Trophoblast cell (in vitro differentiated cells and primary cell): ENCODE measurements around the gene HMGB3.
A peak's percentile ranks its signal among the peaks of the same experiment; 100 is the strongest.

Experiments used
- DNase-seq, 2 donors: peaks; one replicate each; pipeline ENCODE4 v3.0.0-alpha.2; 2016
- H2AFZ ChIP-seq: 2 replicates; pipeline ENCODE4 v1.6.1; 2013; ENCODE audit warnings: low read length, moderate library complexity, mild to moderate bottlenecking; ENCODE audit not compliant: insufficient read depth, poor library complexity
- H2AK5ac ChIP-seq: 2 replicates; pipeline ENCODE4 v1.6.1; 2013; ENCODE audit warnings: mild to moderate bottlenecking, low read length
- H2BK120ac ChIP-seq: 2 replicates; pipeline ENCODE4 v1.6.1; 2013; ENCODE audit warnings: low read length, mild to moderate bottlenecking, moderate library complexity; ENCODE audit not compliant: insufficient read depth, poor library complexity
- H2BK12ac ChIP-seq: 2 replicates; pipeline ENCODE4 v1.6.1; 2013; ENCODE audit warnings: mild to moderate bottlenecking, low read length, moderate library complexity
- H2BK5ac ChIP-seq: 2 replicates; pipeline ENCODE4 v1.6.1; 2013; ENCODE audit warnings: low read length, low read depth, moderate library complexity, mild to moderate bottlenecking; ENCODE audit not compliant: poor library complexity
- H3K14ac ChIP-seq: 2 replicates; pipeline ENCODE4 v1.6.1; 2013; ENCODE audit warnings: mild to moderate bottlenecking, low read length
- H3K18ac ChIP-seq: 2 replicates; pipeline ENCODE4 v1.6.1; 2013; ENCODE audit warnings: mild to moderate bottlenecking, low read length
- H3K23ac ChIP-seq: 2 replicates; pipeline ENCODE4 v1.6.1; 2013; ENCODE audit warnings: low read length
- H3K27ac ChIP-seq: 2 replicates; pipeline ENCODE4 v1.5.1; 2013; ENCODE audit warnings: low read depth, mild to moderate bottlenecking, inconsistent platforms, low read length, moderate library complexity
- H3K27me3 ChIP-seq: 2 replicates; pipeline ENCODE4 v1.6.1; 2013; ENCODE audit warnings: inconsistent platforms, mild to moderate bottlenecking, low read length, moderate library complexity; ENCODE audit not compliant: insufficient read depth
- H3K36me3 ChIP-seq, 2 experiments: 1 replicate in 1 of 2; 2 replicates in 1 of 2; pipeline ENCODE4 v1.6.1; 2013; ENCODE audit warnings: low read length in 2 of 2, mild to moderate bottlenecking in 2 of 2, moderate library complexity in 1 of 2; ENCODE audit not compliant: insufficient read depth in 2 of 2, control insufficient read depth in 1 of 2
- H3K4ac ChIP-seq: 2 replicates; pipeline ENCODE4 v1.6.1; 2013; ENCODE audit warnings: low read depth, mild to moderate bottlenecking, low read length, moderate library complexity
- H3K4me1 ChIP-seq, 2 experiments: 1 replicate in 1 of 2; 2 replicates in 1 of 2; pipeline ENCODE4 v1.6.1; 2013; ENCODE audit warnings: low read length in 2 of 2, mild to moderate bottlenecking in 2 of 2, moderate library complexity in 1 of 2; ENCODE audit not compliant: insufficient read depth in 2 of 2, control insufficient read depth in 1 of 2
- H3K4me2 ChIP-seq: 2 replicates; pipeline ENCODE4 v1.6.1; 2013; ENCODE audit warnings: inconsistent platforms, mild to moderate bottlenecking, low read length, moderate library complexity
- H3K4me3 ChIP-seq: 2 replicates; pipeline ENCODE4 v1.5.1; 2013; ENCODE audit warnings: mild to moderate bottlenecking, low read depth, low read length, inconsistent platforms
- H3K79me1 ChIP-seq: one replicate; pipeline ENCODE4 v1.6.1; 2013; ENCODE audit warnings: low read length
- H3K79me2 ChIP-seq: 2 replicates; pipeline ENCODE4 v1.6.1; 2013; ENCODE audit warnings: low read length, mild to moderate bottlenecking; ENCODE audit not compliant: control insufficient read depth, insufficient read depth, poor library complexity
- H3K9ac ChIP-seq: 2 replicates; pipeline ENCODE4 v1.6.1; 2013; ENCODE audit warnings: mild to moderate bottlenecking, low read length
- H3K9me3 ChIP-seq: 2 replicates; pipeline ENCODE4 v1.6.1; 2013; ENCODE audit warnings: low read depth, mild to moderate bottlenecking, control low read depth, inconsistent platforms, low read length; ENCODE audit not compliant: insufficient read depth
- H4K12ac ChIP-seq: 2 replicates; pipeline ENCODE4 v1.6.1; 2013; ENCODE audit warnings: low read depth, mild to moderate bottlenecking, low read length, moderate library complexity
- H4K8ac ChIP-seq: 2 replicates; pipeline ENCODE4 v1.6.1; 2013; ENCODE audit warnings: low read depth, mild to moderate bottlenecking, low read length, moderate library complexity
- H4K91ac ChIP-seq: one replicate; pipeline ENCODE4 v1.6.1; 2013; ENCODE audit warnings: low read depth, mild to moderate bottlenecking, low read length, moderate library complexity
- WGBS: extraction: QIAGEN DNeasy Blood & Tissue Kit; methylation state at CpG from one replicate; pipeline ENCODE4 v1.1.7; 2013; ENCODE audit warnings: missing lambda C conversion rate; ENCODE audit not compliant: insufficient read length, insufficient coverage; ENCODE audit errors: extremely low coverage; 5-methylcytosine and 5-hydroxymethylcytosine counted together

Gene HMGB3

DNA sequence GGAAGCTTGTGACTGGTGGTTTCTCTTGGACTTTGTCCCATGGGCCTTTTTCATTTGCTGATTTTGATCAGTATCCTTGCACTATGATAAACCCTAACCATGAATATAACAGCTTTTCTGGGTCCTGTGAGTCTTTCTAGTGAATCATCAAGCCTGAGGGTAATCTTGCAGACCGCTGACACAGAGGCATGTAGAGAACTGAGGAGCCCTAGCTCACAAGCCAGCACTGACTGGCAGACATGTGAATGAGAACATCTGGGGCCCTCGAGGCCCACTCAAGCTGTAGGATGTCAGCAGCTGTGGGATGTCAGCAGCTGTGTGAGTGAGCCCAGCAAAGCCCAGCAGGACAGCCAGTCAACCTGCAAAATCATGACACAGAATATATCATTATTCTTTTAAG is 36.7 kb downstream of the HMGB3 start:
- Histone ChIP-seq H2AFZ (no peak overlapping the region), H3K9ac (no peak overlapping the region), H3K27me3 (no peaks in the 10 kb centered on the region), H2BK12ac (no peak overlapping the region), H3K9me3 (no peaks in the 10 kb centered on the region), H4K91ac (no peak overlapping the region), H4K12ac (no peak overlapping the region), H3K27ac (no peak overlapping the region), H2BK120ac (no peak overlapping the region), H3K4me2 (no peak overlapping the region), H3K79me2 (no peaks in the 10 kb centered on the region), H3K23ac (no peak overlapping the region), H3K14ac (no peak overlapping the region), H3K79me1 (no peaks in the 10 kb centered on the region), H3K4ac (no peak overlapping the region), H3K36me3 (no peaks in the 10 kb centered on the region), H4K8ac (no peak overlapping the region), H2BK5ac (no peak overlapping the region), H3K4me1 (no peaks in the 10 kb centered on the region), H2AK5ac (no peak overlapping the region), H3K4me3 (no peak overlapping the region), H3K18ac (no peak overlapping the region)
- WGBS: no CpG with 5 or more reads among the region's 2 CpGs
- peak; percentile 48 for DNase-seq

DNA sequence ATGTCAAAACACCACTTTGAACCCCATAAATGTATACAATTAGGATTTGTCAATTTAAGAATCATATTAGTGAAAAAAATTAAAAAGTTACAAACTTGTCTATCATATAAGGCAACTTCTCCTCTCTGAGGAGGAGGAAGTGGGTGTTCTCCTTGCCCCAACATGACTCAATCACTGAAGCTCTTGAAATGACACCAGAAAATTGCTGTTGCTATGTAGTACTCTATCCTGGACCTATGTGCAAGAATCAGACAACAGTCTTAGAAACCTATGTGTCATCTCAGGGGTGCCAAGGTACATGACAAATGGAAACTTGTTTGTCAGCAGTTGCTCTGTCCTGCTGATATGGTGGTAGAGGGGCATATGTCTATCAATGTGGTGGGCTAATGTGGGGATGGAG is 47.7 kb downstream of the HMGB3 start:
- no peak overlapping the region for H2AFZ ChIP-seq
- H3K4me3 ChIP-seq: no peak overlapping the region
- no peak overlapping the region for H2BK12ac ChIP-seq
- no peaks in the 10 kb centered on the region for H3K79me2 ChIP-seq
- no peak overlapping the region for H2BK120ac ChIP-seq
- H3K27me3 ChIP-seq: no peaks in the 10 kb centered on the region
- no peaks in the 10 kb centered on the region for H3K9me3 ChIP-seq
- no peaks in the 10 kb centered on the region for H3K4me1 ChIP-seq
- no peak for DNase-seq
- no peaks in the 10 kb centered on the region for H3K79me1 ChIP-seq
- no peaks in the 10 kb centered on the region for H3K36me3 ChIP-seq
- no peak overlapping the region for H3K27ac ChIP-seq
- no peak overlapping the region for H3K18ac ChIP-seq
- no peak overlapping the region for H4K8ac ChIP-seq
- H3K14ac ChIP-seq: no peak overlapping the region
- no peak overlapping the region for H3K23ac ChIP-seq
- H2AK5ac ChIP-seq: no peak overlapping the region
- no peak overlapping the region for H3K9ac ChIP-seq
- H3K4me2 ChIP-seq: no peak overlapping the region
- no peak overlapping the region for H4K91ac ChIP-seq
- no peak overlapping the region for H4K12ac ChIP-seq
- no peak overlapping the region for H2BK5ac ChIP-seq
- H3K4ac ChIP-seq: no peak overlapping the region

DNA sequence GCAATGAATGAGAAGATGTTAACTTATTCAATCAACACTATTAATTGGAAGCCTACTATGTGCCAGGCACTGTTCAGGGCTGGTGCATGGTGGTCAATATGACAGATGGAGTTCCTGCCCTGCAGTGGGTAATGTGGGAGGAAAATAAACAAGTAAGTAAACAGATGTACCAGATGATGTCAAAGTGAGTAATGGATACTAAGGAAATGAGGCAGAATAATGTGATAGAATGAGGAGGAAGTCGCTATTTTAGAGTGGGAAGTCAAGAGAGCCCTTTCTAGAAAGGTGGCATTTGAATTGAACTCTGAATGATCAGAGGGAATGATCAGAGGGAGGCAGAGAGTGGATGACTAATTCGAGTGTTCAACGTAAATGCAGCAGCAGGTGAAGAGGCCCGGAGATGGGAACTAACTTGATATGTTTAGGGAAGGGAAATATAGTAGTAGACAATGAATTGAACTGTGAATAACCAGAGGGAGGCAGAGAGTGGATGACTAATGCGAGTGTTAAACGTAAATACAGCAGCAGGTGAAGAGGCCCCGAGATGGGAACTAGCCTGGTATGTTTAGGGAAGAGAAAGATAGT is 48.3 kb downstream of the HMGB3 start:
- Histone ChIP-seq H4K12ac (no peak overlapping the region), H4K8ac (no peak overlapping the region), H3K79me2 (no peaks in the 10 kb centered on the region), H3K4me2 (no peak overlapping the region), H3K27me3 (no peaks in the 10 kb centered on the region), H3K14ac (no peak overlapping the region), H3K4me3 (no peak overlapping the region), H3K23ac (no peak overlapping the region), H2BK12ac (no peak overlapping the region), H3K27ac (no peak overlapping the region), H4K91ac (no peak overlapping the region), H2AFZ (no peak overlapping the region), H2BK120ac (no peak overlapping the region), H3K4me1 (no peaks in the 10 kb centered on the region), H2BK5ac (no peak overlapping the region), H3K4ac (no peak overlapping the region), H3K9ac (no peak overlapping the region), H2AK5ac (no peak overlapping the region), H3K79me1 (no peaks in the 10 kb centered on the region), H3K36me3 (no peaks in the 10 kb centered on the region), H3K9me3 (no peaks in the 10 kb centered on the region), H3K18ac (no peak overlapping the region)
- no CpG with 5 or more reads among the region's 7 CpGs for WGBS
- no peak for DNase-seq

DNA sequence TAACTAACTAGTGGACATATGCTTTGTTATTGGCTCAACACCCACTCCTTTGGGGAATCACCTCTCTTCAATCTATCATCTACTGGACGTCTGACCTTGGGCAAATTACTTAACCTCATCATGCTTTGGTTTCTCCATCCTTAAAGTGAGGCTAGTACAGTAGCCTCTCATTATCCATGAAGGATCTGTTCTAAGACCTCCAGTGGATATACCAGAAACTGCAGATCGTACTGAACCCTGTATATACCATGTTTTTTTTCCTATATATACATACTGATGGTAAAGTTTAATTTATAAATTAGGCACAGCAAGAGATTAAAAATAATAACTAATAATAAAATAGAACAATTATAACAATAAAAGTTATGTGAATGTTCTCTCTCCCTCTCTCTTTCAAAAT is 56.2 kb downstream of the HMGB3 start:
- Histone ChIP-seq H3K18ac (no peak overlapping the region), H3K4me1 (no peaks in the 10 kb centered on the region)

More for the DNA sequence above, 56.2 kb downstream of the HMGB3 start:
- no peak overlapping the region for H3K4me3 ChIP-seq
- no peak overlapping the region for H3K23ac ChIP-seq
- DNase-seq: no peak
- H3K14ac ChIP-seq: no peak overlapping the region
- H3K79me1 ChIP-seq: no peaks in the 10 kb centered on the region
- no peak overlapping the region for H2AK5ac ChIP-seq
- no CpG with 5 or more reads among the region's 2 CpGs for WGBS
- no peaks in the 10 kb centered on the region for H3K9me3 ChIP-seq
- no peak overlapping the region for H3K4ac ChIP-seq
- H2AFZ ChIP-seq: no peak overlapping the region
- H2BK12ac ChIP-seq: no peak overlapping the region
- H3K9ac ChIP-seq: no peak overlapping the region
- no peak overlapping the region for H4K12ac ChIP-seq
- H3K27ac ChIP-seq: no peak overlapping the region
- no peak overlapping the region for H4K8ac ChIP-seq
- no peak overlapping the region for H3K4me2 ChIP-seq
- H2BK5ac ChIP-seq: no peak overlapping the region
- no peaks in the 10 kb centered on the region for H3K36me3 ChIP-seq
- H4K91ac ChIP-seq: no peak overlapping the region
- H2BK120ac ChIP-seq: no peak overlapping the region
- no peaks in the 10 kb centered on the region for H3K27me3 ChIP-seq
- H3K79me2 ChIP-seq: no peaks in the 10 kb centered on the region
